ENCODE results near the gene CYP26A1. TPM values are rescaled to one million over a fixed set of nuclear protein-coding genes. Genes with fewer than 3 reads are reported as not detected.

Gene CYP26A1, protein sequence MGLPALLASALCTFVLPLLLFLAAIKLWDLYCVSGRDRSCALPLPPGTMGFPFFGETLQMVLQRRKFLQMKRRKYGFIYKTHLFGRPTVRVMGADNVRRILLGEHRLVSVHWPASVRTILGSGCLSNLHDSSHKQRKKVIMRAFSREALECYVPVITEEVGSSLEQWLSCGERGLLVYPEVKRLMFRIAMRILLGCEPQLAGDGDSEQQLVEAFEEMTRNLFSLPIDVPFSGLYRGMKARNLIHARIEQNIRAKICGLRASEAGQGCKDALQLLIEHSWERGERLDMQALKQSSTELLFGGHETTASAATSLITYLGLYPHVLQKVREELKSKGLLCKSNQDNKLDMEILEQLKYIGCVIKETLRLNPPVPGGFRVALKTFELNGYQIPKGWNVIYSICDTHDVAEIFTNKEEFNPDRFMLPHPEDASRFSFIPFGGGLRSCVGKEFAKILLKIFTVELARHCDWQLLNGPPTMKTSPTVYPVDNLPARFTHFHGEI
- 60.5 TPM for polyA plus RNA-seq (2013, experiment 1 of 4)
- polyA plus RNA-seq (2013, experiment 2 of 4): 28.7 TPM
- polyA plus RNA-seq (2013, experiment 3 of 4): 38.5 TPM
- polyA plus RNA-seq (2013, experiment 4 of 4): 34.6 TPM

- WGBS, 2 experiments: 0% methylated on average over 52 of the region's 52 CpGs
- Histone ChIP-seq H3K4me1 (ENCODE audit: control insufficient read depth, insufficient read depth, low read length) (peaks cover 10% of the 10 kb centered on the region), H3K9me3 (ENCODE audit: control insufficient read depth, low read length) (no peaks in the 10 kb centered on the region), H3K27ac (ENCODE audit: insufficient read depth, low read depth, low read length, poor library complexity, severe bottlenecking) (no peak within 1 kb of the TSS), H3K27me3 (ENCODE audit: control insufficient read depth, insufficient read depth, low read length, poor library complexity, severe bottlenecking) (peaks cover 88% of the 10 kb centered on the region), H3K4me3 (ENCODE audit: insufficient read depth, low read depth, low read length) (peak within 1 kb of the TSS; percentile 56), H3K36me3 (ENCODE audit: control insufficient read depth, insufficient read depth, low read length) (no peaks in the 10 kb centered on the region)
These were observed at the start of gene CYP26A1 for GRCh38 chr10:93073539-93074146. Gene CYP26A1 (plus strand): TSS chr10:93073893. CDS start chr10:93073935, 42 bp downstream.

DNA sequence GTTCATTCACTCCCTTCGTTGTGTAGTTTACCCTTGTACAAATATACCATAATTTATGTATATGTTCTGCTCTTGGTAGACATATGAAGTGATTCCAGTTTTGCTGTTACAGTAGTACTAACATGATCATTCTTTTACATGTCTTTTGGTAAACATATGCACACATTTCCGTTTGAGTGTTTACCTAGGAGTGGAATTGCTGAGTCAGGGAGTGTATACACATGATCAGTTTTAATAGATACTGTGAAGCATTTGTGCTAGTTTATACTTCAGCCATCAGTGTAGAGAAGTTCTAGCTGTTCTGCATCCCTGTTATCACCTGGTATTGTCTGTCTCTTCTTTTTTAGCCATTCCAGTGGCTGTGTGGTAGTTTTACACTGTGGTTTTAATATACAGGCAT, 47.6 kb upstream of the CYP26A1 start:
- Histone ChIP-seq H3K4me1 (ENCODE audit: control insufficient read depth, insufficient read depth, low read length) (no peaks in the 10 kb centered on the region), H3K4me3 (ENCODE audit: insufficient read depth, low read depth, low read length) (no peak overlapping the region), H3K27me3 (ENCODE audit: control insufficient read depth, insufficient read depth, low read length, poor library complexity, severe bottlenecking) (no peaks in the 10 kb centered on the region), H3K36me3 (ENCODE audit: control insufficient read depth, insufficient read depth, low read length) (peaks cover 6% of the 10 kb centered on the region), H3K27ac (ENCODE audit: insufficient read depth, low read depth, low read length, poor library complexity, severe bottlenecking) (no peak overlapping the region), H3K9me3 (ENCODE audit: control insufficient read depth, low read length) (no peaks in the 10 kb centered on the region)
- 91 to 100% methylated on average over 1 of the region's 2 CpGs for WGBS, 2 experiments

- Histone ChIP-seq H3K4me1 (ENCODE audit: control insufficient read depth, insufficient read depth, low read length) (no peaks in the 10 kb centered on the region), H3K4me3 (ENCODE audit: insufficient read depth, low read depth, low read length) (no peak overlapping the region), H3K27ac (ENCODE audit: insufficient read depth, low read depth, low read length, poor library complexity, severe bottlenecking) (no peak overlapping the region), H3K9me3 (ENCODE audit: control insufficient read depth, low read length) (no peaks in the 10 kb centered on the region), H3K36me3 (ENCODE audit: control insufficient read depth, insufficient read depth, low read length) (peaks cover 6% of the 10 kb centered on the region), H3K27me3 (ENCODE audit: control insufficient read depth, insufficient read depth, low read length, poor library complexity, severe bottlenecking) (no peaks in the 10 kb centered on the region)
These were observed 46.2 kb upstream of the CYP26A1 start for GRCh38 chr10:93027508-93027907.

DNA sequence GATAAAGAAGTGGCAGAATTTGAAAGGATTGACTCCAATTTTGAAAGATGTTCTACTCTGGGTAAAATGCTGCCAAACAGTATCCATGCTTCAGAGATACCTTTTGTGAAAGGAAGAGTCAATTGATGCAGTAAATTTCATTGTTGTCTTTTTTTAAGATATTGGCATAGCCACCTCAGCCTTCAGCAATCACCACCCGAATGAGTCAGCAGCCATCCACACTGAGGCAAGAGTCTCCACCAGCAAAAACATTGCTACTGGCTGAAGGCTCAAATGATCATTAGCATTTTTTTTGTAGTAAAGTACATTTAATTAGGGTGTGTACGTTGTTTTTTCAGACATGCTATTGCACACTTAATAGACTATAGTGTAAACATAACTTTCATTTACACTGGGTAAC, 44.8 kb upstream of the CYP26A1 start:
- WGBS, 2 experiments: 94 to 100% methylated on average over 1 of the region's 2 CpGs
- no peak overlapping the region for H3K27ac ChIP-seq (ENCODE audit: insufficient read depth, low read depth, low read length, poor library complexity, severe bottlenecking)
- peaks cover 6% of the 10 kb centered on the region for H3K36me3 ChIP-seq (ENCODE audit: control insufficient read depth, insufficient read depth, low read length)
- H3K4me1 ChIP-seq (ENCODE audit: control insufficient read depth, insufficient read depth, low read length): peaks cover 2% of the 10 kb centered on the region
- no peaks in the 10 kb centered on the region for H3K9me3 ChIP-seq (ENCODE audit: control insufficient read depth, low read length)
- no peak overlapping the region for H3K4me3 ChIP-seq (ENCODE audit: insufficient read depth, low read depth, low read length)
- no peaks in the 10 kb centered on the region for H3K27me3 ChIP-seq (ENCODE audit: control insufficient read depth, insufficient read depth, low read length, poor library complexity, severe bottlenecking)

- Histone ChIP-seq H3K27ac (ENCODE audit: insufficient read depth, low read depth, low read length, poor library complexity, severe bottlenecking) (no peak overlapping the region), H3K4me3 (ENCODE audit: insufficient read depth, low read depth, low read length) (no peak overlapping the region), H3K4me1 (ENCODE audit: control insufficient read depth, insufficient read depth, low read length) (peaks cover 6% of the 10 kb centered on the region), H3K27me3 (ENCODE audit: control insufficient read depth, insufficient read depth, low read length, poor library complexity, severe bottlenecking) (no peaks in the 10 kb centered on the region), H3K9me3 (ENCODE audit: control insufficient read depth, low read length) (no peaks in the 10 kb centered on the region), H3K36me3 (ENCODE audit: control insufficient read depth, insufficient read depth, low read length) (peaks cover 6% of the 10 kb centered on the region)
These were observed 43.3 kb upstream of the CYP26A1 start for GRCh38 chr10:93030409-93030808.

GRCh38 chr10:93032105-93032808, 41.4 kb upstream of the CYP26A1 start:
- Histone ChIP-seq H3K4me1 (ENCODE audit: control insufficient read depth, insufficient read depth, low read length) (peaks cover 6% of the 10 kb centered on the region), H3K27ac (ENCODE audit: insufficient read depth, low read depth, low read length, poor library complexity, severe bottlenecking) (no peak overlapping the region), H3K36me3 (ENCODE audit: control insufficient read depth, insufficient read depth, low read length) (peaks cover 5% of the 10 kb centered on the region), H3K4me3 (ENCODE audit: insufficient read depth, low read depth, low read length) (no peak overlapping the region), H3K27me3 (ENCODE audit: control insufficient read depth, insufficient read depth, low read length, poor library complexity, severe bottlenecking) (no peaks in the 10 kb centered on the region), H3K9me3 (ENCODE audit: control insufficient read depth, low read length) (no peaks in the 10 kb centered on the region)
- WGBS, 2 experiments: 88 to 92% methylated on average over 5 of the region's 5 CpGs

- Histone ChIP-seq H3K27ac (ENCODE audit: insufficient read depth, low read depth, low read length, poor library complexity, severe bottlenecking) (no peak overlapping the region), H3K27me3 (ENCODE audit: control insufficient read depth, insufficient read depth, low read length, poor library complexity, severe bottlenecking) (no peaks in the 10 kb centered on the region), H3K36me3 (ENCODE audit: control insufficient read depth, insufficient read depth, low read length) (no peaks in the 10 kb centered on the region), H3K9me3 (ENCODE audit: control insufficient read depth, low read length) (no peaks in the 10 kb centered on the region), H3K4me3 (ENCODE audit: insufficient read depth, low read depth, low read length) (no peak overlapping the region), H3K4me1 (ENCODE audit: control insufficient read depth, insufficient read depth, low read length) (peaks cover 6% of the 10 kb centered on the region)
- WGBS, 2 experiments: 90 to 95% methylated on average over 1 of the region's 1 CpG
These were observed 40.9 kb upstream of the CYP26A1 start for GRCh38 chr10:93032809-93033137.

DNA sequence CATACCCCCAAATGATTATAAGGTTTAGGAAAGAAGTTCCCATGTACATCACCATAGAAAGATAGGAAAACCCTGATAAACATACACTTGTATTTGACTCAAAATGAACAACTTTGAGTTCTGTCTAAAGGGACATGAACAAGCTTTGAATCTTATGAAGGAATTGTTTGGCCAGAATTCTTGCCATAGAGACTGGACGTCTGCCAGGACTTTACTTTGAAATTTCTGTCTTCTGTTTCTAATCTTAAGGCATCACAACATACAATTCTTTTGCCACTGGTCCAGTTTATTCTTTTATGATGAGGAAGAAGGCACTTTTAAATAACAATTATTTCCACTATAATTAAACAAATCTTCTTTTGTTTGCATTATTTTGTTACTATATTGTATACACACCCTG, 39.3 kb upstream of the CYP26A1 start:
- 88 to 100% methylated on average over 1 of the region's 1 CpG for WGBS, 2 experiments
- H3K4me1 ChIP-seq (ENCODE audit: control insufficient read depth, insufficient read depth, low read length): peaks cover 6% of the 10 kb centered on the region

DNA sequence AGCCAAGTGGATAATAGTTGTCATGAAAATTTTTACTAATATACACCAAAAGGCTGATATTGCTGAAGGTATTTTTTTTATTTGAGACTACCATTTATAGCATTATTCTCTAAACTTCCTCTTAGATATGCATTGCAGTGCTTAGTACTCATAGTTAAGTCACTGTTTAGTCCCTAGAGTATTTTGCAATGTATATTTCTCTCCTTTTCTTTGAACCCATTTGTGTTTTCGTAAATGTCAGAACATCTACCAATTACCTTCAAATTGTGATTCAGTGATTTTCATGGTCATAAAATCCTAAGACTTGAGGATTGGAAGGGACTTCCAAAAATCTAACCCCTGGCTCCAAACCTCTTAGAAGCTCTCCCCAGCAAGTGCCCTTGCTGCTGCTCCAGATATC, 34.6 kb upstream of the CYP26A1 start:
- Histone ChIP-seq H3K27me3 (ENCODE audit: control insufficient read depth, insufficient read depth, low read length, poor library complexity, severe bottlenecking) (no peaks in the 10 kb centered on the region), H3K36me3 (ENCODE audit: control insufficient read depth, insufficient read depth, low read length) (no peaks in the 10 kb centered on the region), H3K4me3 (ENCODE audit: insufficient read depth, low read depth, low read length) (no peak overlapping the region), H3K27ac (ENCODE audit: insufficient read depth, low read depth, low read length, poor library complexity, severe bottlenecking) (no peak overlapping the region), H3K4me1 (ENCODE audit: control insufficient read depth, insufficient read depth, low read length) (peaks cover 1% of the 10 kb centered on the region), H3K9me3 (ENCODE audit: control insufficient read depth, low read length) (no peaks in the 10 kb centered on the region)
- WGBS, 2 experiments: 78 to 100% methylated on average over 1 of the region's 1 CpG

More for the DNA sequence above, 39.3 kb upstream of the CYP26A1 start:
- H3K36me3 ChIP-seq (ENCODE audit: control insufficient read depth, insufficient read depth, low read length): no peaks in the 10 kb centered on the region
- H3K27me3 ChIP-seq (ENCODE audit: control insufficient read depth, insufficient read depth, low read length, poor library complexity, severe bottlenecking): no peaks in the 10 kb centered on the region
- H3K4me3 ChIP-seq (ENCODE audit: insufficient read depth, low read depth, low read length): no peak overlapping the region
- H3K27ac ChIP-seq (ENCODE audit: insufficient read depth, low read depth, low read length, poor library complexity, severe bottlenecking): no peak overlapping the region
- no peaks in the 10 kb centered on the region for H3K9me3 ChIP-seq (ENCODE audit: control insufficient read depth, low read length)

- Histone ChIP-seq H3K27ac (ENCODE audit: insufficient read depth, low read depth, low read length, poor library complexity, severe bottlenecking) (no peak overlapping the region), H3K36me3 (ENCODE audit: control insufficient read depth, insufficient read depth, low read length) (no peaks in the 10 kb centered on the region), H3K27me3 (ENCODE audit: control insufficient read depth, insufficient read depth, low read length, poor library complexity, severe bottlenecking) (no peaks in the 10 kb centered on the region), H3K9me3 (ENCODE audit: control insufficient read depth, low read length) (no peaks in the 10 kb centered on the region), H3K4me3 (ENCODE audit: insufficient read depth, low read depth, low read length) (no peak overlapping the region), H3K4me1 (ENCODE audit: control insufficient read depth, insufficient read depth, low read length) (no peaks in the 10 kb centered on the region)
- WGBS, 2 experiments: 10 to 14% methylated on average over 3 of the region's 3 CpGs
These were observed 34.0 kb upstream of the CYP26A1 start for GRCh38 chr10:93039721-93040120.

All from ectodermal cell (in vitro differentiated cells).